ENCODE measurements around the gene LDLRAD3.

GRCh38 chr11:36065436-36065835, 121.6 kb downstream of the LDLRAD3 start:
- no peak for TF ChIP-seq L3MBTL2 (conservative IDR thresholded peaks at IDR 0.05)
- TF ChIP-seq SP1 (IDR thresholded peaks at IDR 0.05), result no peak
- no peak for TF ChIP-seq FOXA1 (IDR thresholded peaks at IDR 0.05)
- TF ChIP-seq ZNF384 (IDR thresholded peaks at IDR 0.05), result no peak
- TF ChIP-seq LEF1 (IDR thresholded peaks at IDR 0.05; ENCODE audit: borderline replicate concordance), result no peak
- TF ChIP-seq PKNOX1 (IDR thresholded peaks at IDR 0.05), result no peak
- no peak for TF ChIP-seq SUZ12 (IDR thresholded peaks at IDR 0.05)
- TF ChIP-seq BHLHE40 (IDR thresholded peaks at IDR 0.05; ENCODE audit: borderline replicate concordance), result no peak
- no peak for TF ChIP-seq ELF4 (IDR thresholded peaks at IDR 0.05)
- TF ChIP-seq TARDBP (IDR thresholded peaks at IDR 0.05), result no peak
- no peak for TF ChIP-seq HDGF (IDR thresholded peaks at IDR 0.05; ENCODE audit: borderline replicate concordance)
- TF ChIP-seq NFRKB (IDR thresholded peaks at IDR 0.05), result no peak
- TF ChIP-seq FOXM1 (IDR thresholded peaks at IDR 0.05; ENCODE audit: borderline replicate concordance), result no peak

Data from HEK293T (cell line).